Activated gamma-delta T cell treated with Interleukin-2 at 50 U/mL for 16 hours (primary cell): ENCODE data around the gene EIF4A2.
"Not testable (repeated sequence)": the region's sequence is repeated elsewhere in the genome, so short reads cannot be mapped to it uniquely, and the experiment has no call there.

Experiments used
- DNase-seq: peaks from one replicate; pipeline ENCODE4 v3.0.0-alpha.2; 2020

EIF4A2 gene

GRCh38 chr3:186785495-186786018 is 2.2 kb downstream of the EIF4A2 start:
- DNase-seq, result no peak

- DNase-seq, result no peak
Observed at GRCh38 chr3:186786922-186787321, 3.5 kb downstream of the EIF4A2 start.

GRCh38 chr3:186787642-186788481 is 4.5 kb downstream of the EIF4A2 start:
- DNase-seq, result no peak

GRCh38 chr3:186788482-186789370 is 5.3 kb downstream of the EIF4A2 start:
- no peak for DNase-seq

GRCh38 chr3:186789554-186790260 is 6.3 kb downstream of the EIF4A2 start:
- DNase-seq, result no peak

GRCh38 chr3:186790261-186790981 is 7.0 kb downstream of the EIF4A2 start:
- DNase-seq, result no peak

GRCh38 chr3:186798239-186798874 is 15.0 kb downstream of the EIF4A2 start:
- no peak for DNase-seq

GRCh38 chr3:186800285-186800684 is 16.9 kb downstream of the EIF4A2 start:
- DNase-seq, result no peak

GRCh38 chr3:186802701-186803100 is 19.3 kb downstream of the EIF4A2 start:
- no peak for DNase-seq

- not testable (repeated sequence) for DNase-seq
Observed at GRCh38 chr3:186803447-186803846, 20.1 kb downstream of the EIF4A2 start.

- peak; percentile 77 for DNase-seq
Observed at GRCh38 chr3:186806089-186807055, 23.0 kb downstream of the EIF4A2 start, which contains the start of gene RFC4. RFC4 (minus strand) TSS chr3:186806482; CDS start chr3:186804713, 1,769 bp downstream.

- DNase-seq, result no peak
Observed at GRCh38 chr3:186807231-186807630, 23.9 kb downstream of the EIF4A2 start.

GRCh38 chr3:186810336-186810996 is 27.1 kb downstream of the EIF4A2 start:
- no peak for DNase-seq

GRCh38 chr3:186811313-186811712 is 27.9 kb downstream of the EIF4A2 start:
- DNase-seq, result not testable (repeated sequence)

- no peak for DNase-seq
Observed at GRCh38 chr3:186814100-186814499, 30.7 kb downstream of the EIF4A2 start.

GRCh38 chr3:186815435-186815834 is 32.1 kb downstream of the EIF4A2 start:
- DNase-seq, result no peak

- no peak for DNase-seq
Observed at GRCh38 chr3:186818516-186818915, 35.1 kb downstream of the EIF4A2 start.

- no peak for DNase-seq
Observed at GRCh38 chr3:186818956-186819355, 35.6 kb downstream of the EIF4A2 start.
